ENCODE results near the gene MEIG1. TPM values are rescaled to one million over a fixed set of nuclear protein-coding genes. Genes with fewer than 3 reads are reported as not detected.

Gene MEIG1
- total RNA-seq, 1 experiment from 2014 or later, result not detected

Other genes starting within 250 kb of the MEIG1 start
- gene FAM107B, start 184.5 kb upstream of the MEIG1 start, total RNA-seq (2014; rRNA removed; shearing (Covaris generic)), result 39.1 and 44.6 TPM in 2 replicates
- gene CDNF, start 121.4 kb upstream of the MEIG1 start, total RNA-seq (2014; rRNA removed; shearing (Covaris generic)), result 0.27 and 0.49 TPM in 2 replicates
- gene HSPA14, start 121.1 kb upstream of the MEIG1 start, total RNA-seq (2014; rRNA removed; shearing (Covaris generic)), result 52.3 and 63.7 TPM in 2 replicates
- 29.2 and 34.5 TPM in 2 replicates for gene MSANTD7, start 121.1 kb upstream of the MEIG1 start, total RNA-seq (2014; rRNA removed; shearing (Covaris generic))
- gene SUV39H2, start 80.5 kb upstream of the MEIG1 start, total RNA-seq (2014; rRNA removed; shearing (Covaris generic)), result 31.0 and 44.0 TPM in 2 replicates
- 6.6 and 10.8 TPM in 2 replicates for gene DCLRE1C, start 5.3 kb upstream of the MEIG1 start, total RNA-seq (2014; rRNA removed; shearing (Covaris generic))
- gene OLAH, start 84.6 kb downstream of the MEIG1 start, total RNA-seq (2014; rRNA removed; shearing (Covaris generic)), result not detected in 2 replicates
- gene ACBD7, start 129.4 kb downstream of the MEIG1 start, total RNA-seq (2014; rRNA removed; shearing (Covaris generic)), result 7.3 and 13.1 TPM in 2 replicates
- 3.4 and 12.9 TPM in 2 replicates for gene RPP38, start 138.0 kb downstream of the MEIG1 start, total RNA-seq (2014; rRNA removed; shearing (Covaris generic))
- 11.7 and 17.9 TPM in 2 replicates for gene NMT2, start 209.3 kb downstream of the MEIG1 start, total RNA-seq (2014; rRNA removed; shearing (Covaris generic))